SK-N-SH (cell line): ENCODE results near the gene AUTS2.

Source experiments
- CTCF ChIP-seq: fragments of 200-600 bp; sonication (generic); IDR thresholded peaks from 2 replicates; pipeline ENCODE4 v1.6.1; 2017; ENCODE audit warnings: antibody characterized with exemption, mild to moderate bottlenecking, moderate library complexity
- EZH2phosphoT487 ChIP-seq: fragments of 200-600 bp; sonication (generic); IDR thresholded peaks from 2 replicates; pipeline ENCODE4 v1.6.1; 2017; ENCODE audit warnings: low read depth, mixed run types, mild to moderate bottlenecking, antibody characterized with exemption, moderate library complexity, borderline replicate concordance
- RCOR1 ChIP-seq: fragments of 150-350 bp; IDR thresholded peaks from 2 replicates; pipeline ENCODE4 v1.6.1; 2017; ENCODE audit warnings: antibody characterized with exemption, low read length

GRCh38 chr7:69645683-69646082, 47.4 kb downstream of the AUTS2 start:
- TF ChIP-seq EZH2phosphoT487 (no peak), RCOR1 (no peak), CTCF (no peak)
